WERI-Rb-1 (cell line): ENCODE measurements around the gene CCDC47.

Experiments
- DNase-seq: peaks from one replicate; pipeline ENCODE4 v3.0.0-alpha.2; 2020
- H3K27ac ChIP-seq: fragments of 250-450 bp; sonication (Bioruptor Pico); 2 replicates; pipeline ENCODE4 v1.5.1; 2020; ENCODE audit warnings: mild to moderate bottlenecking, moderate library complexity
- H3K27me3 ChIP-seq: fragments of 250-450 bp; sonication (Bioruptor Pico); 2 replicates; pipeline ENCODE4 v1.5.1; 2021; ENCODE audit warnings: mild to moderate bottlenecking, low read depth, moderate library complexity; ENCODE audit not compliant: insufficient read depth, severe bottlenecking
- H3K36me3 ChIP-seq: fragments of 250-450 bp; sonication (Bioruptor Pico); 2 replicates; pipeline ENCODE4 v1.5.1; 2020; ENCODE audit warnings: mild to moderate bottlenecking, moderate library complexity
- H3K4me3 ChIP-seq: 2 replicates; pipeline ENCODE4 v1.5.1; 2011; ENCODE audit warnings: low read depth, mild to moderate bottlenecking, control low read depth, low read length
- H3K9me3 ChIP-seq: fragments of 250-450 bp; sonication (Bioruptor Pico); 2 replicates; pipeline ENCODE4 v1.5.1; 2021; ENCODE audit warnings: mild to moderate bottlenecking, moderate library complexity; ENCODE audit not compliant: severe bottlenecking
- CTCF ChIP-seq: IDR thresholded peaks from 2 replicates; pipeline ENCODE4 v1.5.1; 2011; ENCODE audit warnings: low read depth, mild to moderate bottlenecking, control low read depth, inconsistent platforms, low read length

Gene CCDC47

DNA sequence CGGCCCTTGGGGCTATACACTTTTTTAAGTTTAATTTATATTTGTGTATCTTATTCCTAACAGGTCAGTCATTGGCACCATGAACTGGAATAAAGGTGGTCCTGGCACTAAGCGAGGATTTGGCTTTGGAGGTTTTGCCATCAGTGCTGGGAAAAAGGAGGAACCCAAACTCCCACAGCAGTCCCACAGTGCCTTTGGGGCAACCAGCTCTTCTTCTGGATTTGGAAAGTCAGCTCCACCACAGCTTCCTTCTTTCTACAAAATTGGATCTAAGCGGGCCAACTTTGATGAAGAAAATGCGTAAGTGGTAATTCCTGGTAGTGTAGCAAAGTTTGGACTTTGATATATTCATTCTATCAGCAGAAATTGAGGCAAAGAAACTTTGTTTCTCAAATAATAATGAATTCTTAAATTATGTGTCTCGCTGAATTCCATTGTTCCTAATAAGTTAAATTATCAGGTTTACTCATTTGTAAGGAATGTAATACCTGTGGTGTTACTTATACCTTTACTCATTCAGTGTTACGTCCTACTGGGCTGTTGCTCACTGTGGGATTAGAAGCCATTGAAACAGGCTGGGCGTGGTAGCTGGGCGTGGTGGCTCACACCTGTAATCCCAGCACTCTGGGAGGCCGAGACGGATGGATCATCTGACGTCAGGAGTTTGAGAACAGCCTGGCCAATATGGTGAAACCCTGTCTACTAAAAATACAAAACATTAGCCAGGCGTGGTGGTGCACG, 13.7 kb upstream of the CCDC47 start:
- no peak for DNase-seq
- no peak for TF ChIP-seq CTCF
- Histone ChIP-seq H3K36me3 (peaks cover 97% of the 10 kb centered on the region), H3K4me3 (no peak overlapping the region), H3K9me3 (no peaks in the 10 kb centered on the region), H3K27ac (no peak overlapping the region), H3K27me3 (no peaks in the 10 kb centered on the region)

DNA sequence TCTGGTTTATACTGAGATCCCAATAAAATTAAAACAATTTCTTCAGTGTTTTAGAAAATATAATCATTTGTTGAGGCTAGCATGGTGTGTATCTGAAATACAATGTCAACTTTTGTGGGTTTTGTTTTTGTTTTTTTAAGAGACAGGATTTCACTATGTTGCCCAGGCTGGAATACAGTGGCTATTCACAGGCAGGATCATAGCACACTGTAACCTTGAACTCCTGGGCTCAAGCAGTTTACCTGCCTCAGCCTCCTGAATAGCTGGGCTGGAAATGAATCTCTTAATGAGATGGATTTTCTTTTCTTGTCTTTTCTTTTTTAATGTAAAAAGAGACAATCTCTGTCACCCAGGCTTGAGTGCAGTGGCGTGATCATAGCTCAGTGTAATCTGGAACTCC, 12.7 kb upstream of the CCDC47 start:
- no peak for TF ChIP-seq CTCF
- Histone ChIP-seq H3K27me3 (no peaks in the 10 kb centered on the region), H3K4me3 (no peak overlapping the region), H3K9me3 (no peaks in the 10 kb centered on the region), H3K36me3 (peaks cover 95% of the 10 kb centered on the region), H3K27ac (no peak overlapping the region)
- no peak for DNase-seq

DNA sequence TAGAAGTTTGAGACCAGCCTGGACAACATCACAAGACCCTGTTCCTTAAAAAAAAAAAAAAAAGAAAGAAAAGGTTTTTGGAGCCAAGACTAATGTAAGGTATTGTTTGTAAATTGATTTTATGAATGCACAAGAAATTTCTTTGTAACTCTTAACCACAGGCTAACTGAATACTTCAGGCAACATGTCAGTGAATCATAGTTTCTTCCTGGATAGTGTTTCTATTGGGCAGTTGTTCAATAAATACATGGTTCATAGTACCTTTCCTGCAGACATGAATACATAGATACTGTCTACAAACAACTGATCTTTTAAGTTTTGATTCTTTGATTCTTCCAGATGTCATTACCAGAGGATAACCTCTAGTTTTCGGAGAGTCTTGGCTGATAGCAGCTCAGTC, 12.2 kb upstream of the CCDC47 start:
- no peak for TF ChIP-seq CTCF
- no peaks in the 10 kb centered on the region for H3K27me3 ChIP-seq
- no peak overlapping the region for H3K27ac ChIP-seq
- H3K4me3 ChIP-seq = no peak overlapping the region
- H3K36me3 ChIP-seq = peaks cover 95% of the 10 kb centered on the region
- H3K9me3 ChIP-seq = no peaks in the 10 kb centered on the region
- DNase-seq = no peak

DNA sequence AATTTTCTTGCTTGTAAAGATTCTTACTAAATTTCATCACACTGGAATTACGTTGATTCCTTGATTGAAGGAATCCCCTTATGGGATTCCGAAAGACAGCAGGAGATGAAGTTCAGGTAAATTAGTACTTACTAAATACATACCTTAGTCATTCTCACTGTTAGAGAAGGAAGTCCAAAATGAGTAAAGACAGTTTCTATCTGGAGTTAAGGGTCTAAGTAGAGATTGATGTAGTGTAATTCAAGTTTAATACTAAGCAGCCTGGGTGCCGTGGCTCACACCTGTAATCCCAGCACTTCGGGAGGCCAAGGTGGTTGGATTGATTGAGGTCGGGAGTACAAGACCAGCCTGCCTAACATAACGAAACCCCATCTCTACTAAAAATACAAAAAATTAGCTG, 10.1 kb upstream of the CCDC47 start:
- no peak for TF ChIP-seq CTCF
- Histone ChIP-seq H3K27me3 (no peaks in the 10 kb centered on the region), H3K36me3 (peaks cover 95% of the 10 kb centered on the region), H3K4me3 (no peak overlapping the region), H3K27ac (no peak overlapping the region), H3K9me3 (no peaks in the 10 kb centered on the region)
- no peak for DNase-seq

- DNase-seq = no peak
- Histone ChIP-seq H3K27ac (no peak overlapping the region), H3K36me3 (peaks cover 95% of the 10 kb centered on the region), H3K27me3 (no peaks in the 10 kb centered on the region), H3K9me3 (no peaks in the 10 kb centered on the region), H3K4me3 (no peak overlapping the region)
- TF ChIP-seq CTCF = no peak
Observed at GRCh38 chr17:63780928-63781327, 7.5 kb upstream of the CCDC47 start.

DNA sequence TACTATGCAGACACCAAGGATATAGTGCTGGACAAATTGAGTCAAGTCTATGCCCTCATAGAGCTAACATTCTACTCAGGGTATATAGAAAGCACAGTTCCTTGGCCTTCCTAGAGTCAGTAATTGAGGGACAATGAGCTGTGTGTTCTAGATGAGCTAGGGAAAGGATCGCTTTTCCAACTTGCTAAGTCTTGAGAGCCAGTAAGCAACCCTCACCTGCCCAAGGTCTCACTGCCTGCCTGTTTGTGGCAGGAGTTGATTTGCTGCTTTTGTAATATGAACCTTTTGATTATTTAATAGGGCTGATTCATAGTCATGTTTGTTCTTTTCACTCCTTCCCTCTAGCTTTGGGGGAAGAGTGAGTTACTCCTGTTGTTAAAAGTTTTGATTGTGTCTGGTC, 7.1 kb upstream of the CCDC47 start:
- Histone ChIP-seq H3K9me3 (no peaks in the 10 kb centered on the region), H3K36me3 (peaks cover 95% of the 10 kb centered on the region), H3K27me3 (no peaks in the 10 kb centered on the region), H3K4me3 (no peak overlapping the region), H3K27ac (no peak overlapping the region)
- DNase-seq = no peak
- no peak for TF ChIP-seq CTCF
